Aorta (tissue), 5 donors: ENCODE results near the gene CGNL1. TPM values are rescaled to one million over a fixed set of nuclear protein-coding genes. Genes with fewer than 3 reads are reported as not detected.

Source experiments
- ATAC-seq: fragments of 200-7000 bp; cut with Tn5 transposase; one replicate; pipeline ENCODE4 v1.9.1; 2022; ENCODE audit warnings: moderate library complexity; ENCODE audit not compliant: low FRiP score
- DNase-seq, 2 donors: peaks; one replicate each; pipeline ENCODE4 v3.0.0-alpha.2; 2020
- H3K27ac ChIP-seq, 2 donors: one replicate each; pipeline ENCODE4 v1.5.1; 2013; ENCODE audit warnings: low read length in 2 of 2, mild to moderate bottlenecking in 2 of 2, moderate library complexity in 2 of 2, control low read depth in 1 of 2, inconsistent platforms in 1 of 2, low read depth in 1 of 2
- H3K27me3 ChIP-seq, 2 donors: one replicate each; pipeline ENCODE4 v1.6.1; 2013; ENCODE audit warnings: control low read depth in 1 of 2, low read length in 1 of 2, mild to moderate bottlenecking in 1 of 2, moderate library complexity in 1 of 2; ENCODE audit not compliant: insufficient read depth in 2 of 2, control insufficient read depth in 1 of 2
- H3K36me3 ChIP-seq, 2 donors: one replicate each; pipeline ENCODE4 v1.6.1; 2013; ENCODE audit warnings: control low read depth in 1 of 2, low read length in 1 of 2, mild to moderate bottlenecking in 1 of 2; ENCODE audit not compliant: insufficient read depth in 2 of 2, control insufficient read depth in 1 of 2
- H3K4me1 ChIP-seq, 2 donors: one replicate each; pipeline ENCODE4 v1.6.1; 2013; ENCODE audit warnings: low read length in 2 of 2, control low read depth in 1 of 2, mild to moderate bottlenecking in 1 of 2, moderate library complexity in 1 of 2; ENCODE audit not compliant: insufficient read depth in 2 of 2, control insufficient read depth in 1 of 2
- H3K4me3 ChIP-seq, 2 donors: one replicate each; pipeline ENCODE4 v1.5.1; 2013; ENCODE audit warnings: low read length in 2 of 2, control low read depth in 1 of 2, mild to moderate bottlenecking in 1 of 2
- H3K9me3 ChIP-seq: one replicate; pipeline ENCODE4 v1.6.1; 2013; ENCODE audit warnings: mild to moderate bottlenecking, low read length; ENCODE audit not compliant: control insufficient read depth
- WGBS, 2 donors: extraction: QIAGEN DNeasy Blood & Tissue Kit; methylation state at CpG; one replicate each; pipeline ENCODE4 v1.1.7; 2013; 5-methylcytosine and 5-hydroxymethylcytosine counted together
- intact Hi-C, 2 donors: fragments of 100-400 bp; cut with DNase I; formaldehyde crosslinking; loops; one replicate each; pipeline versions ENCODE4 v1.14.2 to v1.15.0; 2022
- polyA plus RNA-seq, 2 donors: library from polyadenylated mRNA; stranded (reverse); fragments of 200-250 nt; gene quantifications; one replicate each; pipeline ENCODE4 v1.2.3, GENCODE V29; 2013
- total RNA-seq, 2 donors: library from RNA; stranded (reverse); fragmentation: NEBNext Ultra II Directional; extraction: Animal tissue kit (Norgen Biotek cat#: 25700); gene quantifications; one replicate each; pipeline ENCODE4 v1.2.1, GENCODE V29; 2021
- donor health status: healthy with polysubstance abuse.
- donor health status: Bipolar disorder and iron deficiency.
- donor health status: DM: no; HTN: no; CAD: no.
- donor health status: DM: no; HTN: no; CAD: no.
- donor health status: DM: yes; HTN: yes; CAD: no.

The CGNL1 gene
- total and polyA plus RNA-seq, 4 donors = 4.1 to 46.3 (median 12.4) TPM

GRCh38 chr15:57332326-57332725 lies 44.0 kb upstream of the CGNL1 start:
- H3K4me3 ChIP-seq = no peak overlapping the region
- DNase-seq (no peak), ATAC-seq (no peak)
- no peaks in the 10 kb centered on the region for H3K4me1 ChIP-seq
- intact Hi-C loops = no loop called here
- no peaks in the 10 kb centered on the region for H3K9me3 ChIP-seq
- 83 to 87% methylated on average over 8 of the region's 8 CpGs for WGBS, 2 donors
- no peak overlapping the region for H3K27ac ChIP-seq
- no peaks in the 10 kb centered on the region for H3K27me3 ChIP-seq
- no peaks in the 10 kb centered on the region for H3K36me3 ChIP-seq

GRCh38 chr15:57333487-57333886 lies 42.8 kb upstream of the CGNL1 start:
- H3K4me3 ChIP-seq = no peak overlapping the region
- H3K9me3 ChIP-seq = no peaks in the 10 kb centered on the region
- H3K27me3 ChIP-seq = no peaks in the 10 kb centered on the region
- H3K36me3 ChIP-seq = no peaks in the 10 kb centered on the region
- H3K4me1 ChIP-seq = no peaks in the 10 kb centered on the region
- 78 to 87% methylated on average over 4 of the region's 4 CpGs for WGBS, 2 donors
- DNase-seq (no peak), ATAC-seq (no peak)
- intact Hi-C loops = no loop called here
- no peak overlapping the region for H3K27ac ChIP-seq

- Histone ChIP-seq H3K9me3 (no peaks in the 10 kb centered on the region), H3K27me3 (no peaks in the 10 kb centered on the region), H3K4me3 (no peak overlapping the region), H3K36me3 (no peaks in the 10 kb centered on the region), H3K27ac (no peak overlapping the region), H3K4me1 (no peaks in the 10 kb centered on the region)
- 61 to 65% methylated on average over 10 to 12 of the region's 12 CpGs for WGBS, 2 donors
- DNase-seq (peak in 1 of 2 donors; percentile 75), ATAC-seq (no peak)
- intact Hi-C loops = no loop called here
These were observed 42.0 kb upstream of the CGNL1 start for GRCh38 chr15:57334257-57334656.

GRCh38 chr15:57335293-57335715 lies 41.0 kb upstream of the CGNL1 start:
- intact Hi-C loops = no loop called here
- no peaks in the 10 kb centered on the region for H3K36me3 ChIP-seq
- 89 to 92% methylated on average over 6 of the region's 6 CpGs for WGBS, 2 donors
- H3K9me3 ChIP-seq = no peaks in the 10 kb centered on the region
- H3K4me3 ChIP-seq = no peak overlapping the region
- no peak for DNase-seq
- ATAC-seq = no peak
- no peaks in the 10 kb centered on the region for H3K4me1 ChIP-seq
- H3K27ac ChIP-seq = no peak overlapping the region
- H3K27me3 ChIP-seq = no peaks in the 10 kb centered on the region

GRCh38 chr15:57335719-57336118 lies 40.6 kb upstream of the CGNL1 start:
- 75 to 83% methylated on average over 7 of the region's 7 CpGs for WGBS, 2 donors

GRCh38 chr15:57337868-57338411 lies 38.4 kb upstream of the CGNL1 start:
- Histone ChIP-seq H3K27me3 (no peaks in the 10 kb centered on the region), H3K4me1 (no peaks in the 10 kb centered on the region), H3K36me3 (no peaks in the 10 kb centered on the region), H3K27ac (no peak overlapping the region), H3K4me3 (no peak overlapping the region), H3K9me3 (no peaks in the 10 kb centered on the region)
- ATAC-seq (peak; percentile 64), DNase-seq (peak in 1 of 2 donors; percentile 73)
- intact Hi-C loops = no loop called here
- WGBS, 2 donors = 64 to 66% methylated on average over 15 of the region's 15 CpGs

More at GRCh38 chr15:57335719-57336118, 40.6 kb upstream of the CGNL1 start:
- intact Hi-C loops = no loop called here
- Histone ChIP-seq H3K27me3 (no peaks in the 10 kb centered on the region), H3K27ac (no peak overlapping the region), H3K9me3 (no peaks in the 10 kb centered on the region), H3K4me1 (no peaks in the 10 kb centered on the region), H3K36me3 (no peaks in the 10 kb centered on the region), H3K4me3 (no peak overlapping the region)
- ATAC-seq (no peak), DNase-seq (no peak)

GRCh38 chr15:57339321-57339720 lies 37.0 kb upstream of the CGNL1 start:
- 91 to 92% methylated on average over 5 of the region's 5 CpGs for WGBS, 2 donors
- intact Hi-C loops = no loop called here

GRCh38 chr15:57340682-57341259 lies 35.5 kb upstream of the CGNL1 start:
- H3K27ac ChIP-seq = no peak overlapping the region
- H3K36me3 ChIP-seq = no peaks in the 10 kb centered on the region
- no peak overlapping the region for H3K4me3 ChIP-seq
- no peaks in the 10 kb centered on the region for H3K9me3 ChIP-seq
- no peaks in the 10 kb centered on the region for H3K27me3 ChIP-seq
- intact Hi-C loops = loop anchor here (1.0 to 10.0 kb wide), 2 partner anchors 124 to 187 kb away; no protein-coding TSS in a partner anchor
- H3K4me1 ChIP-seq = no peaks in the 10 kb centered on the region
- WGBS, 2 donors = 0% methylated on average over 5 of the region's 5 CpGs
- ATAC-seq (peak; percentile 79), DNase-seq (no peak)

More at GRCh38 chr15:57339321-57339720, 37.0 kb upstream of the CGNL1 start:
- Histone ChIP-seq H3K36me3 (no peaks in the 10 kb centered on the region), H3K27me3 (no peaks in the 10 kb centered on the region), H3K27ac (no peak overlapping the region), H3K9me3 (no peaks in the 10 kb centered on the region), H3K4me3 (no peak overlapping the region), H3K4me1 (no peaks in the 10 kb centered on the region)
- ATAC-seq = no peak
- DNase-seq = no peak

- H3K27ac ChIP-seq = no peak overlapping the region
- DNase-seq (no peak), ATAC-seq (no peak)
- intact Hi-C loops = loop anchor here in 1 of 2 donors (10.0 kb wide), 1 partner anchor 122 kb away; no protein-coding TSS in a partner anchor
- 86 to 92% methylated on average over 7 of the region's 7 CpGs for WGBS, 2 donors
- no peaks in the 10 kb centered on the region for H3K27me3 ChIP-seq
- no peak overlapping the region for H3K4me3 ChIP-seq
- no peaks in the 10 kb centered on the region for H3K9me3 ChIP-seq
- no peaks in the 10 kb centered on the region for H3K36me3 ChIP-seq
- H3K4me1 ChIP-seq = no peaks in the 10 kb centered on the region
These were observed 33.3 kb upstream of the CGNL1 start for GRCh38 chr15:57343048-57343447.
